GM23248 (cell line): Measurements from ENCODE around the gene TRIM17. TPM values are rescaled to one million over a fixed set of nuclear protein-coding genes. Genes with fewer than 3 reads are reported as not detected.
A peak's percentile ranks its signal among the peaks of the same experiment; 100 is the strongest.

Experiments
- DNase-seq: peaks from one replicate; pipeline ENCODE4 v3.0.0-alpha.2; 2015
- H2AFZ ChIP-seq: fragments of 200-600 bp; sonication (generic); 2 replicates; pipeline ENCODE4 v1.6.1; 2016; ENCODE audit warnings: antibody characterized with exemption
- H3F3A ChIP-seq: fragments of 200-600 bp; sonication (generic); 2 replicates; pipeline ENCODE4 v1.6.1; 2016; ENCODE audit warnings: mild to moderate bottlenecking, antibody characterized with exemption, mixed run types; ENCODE audit not compliant: insufficient read depth
- H3K27ac ChIP-seq: fragments of 200-600 bp; sonication (generic); 2 replicates; pipeline ENCODE4 v1.5.1; 2016; ENCODE audit warnings: mild to moderate bottlenecking
- H3K27me3 ChIP-seq: fragments of 200-600 bp; sonication (generic); replicated peaks from 2 replicates; pipeline ENCODE4 v1.6.1; 2016; ENCODE audit warnings: mild to moderate bottlenecking; ENCODE audit not compliant: insufficient read depth
- H3K36me3 ChIP-seq: fragments of 200-600 bp; sonication (generic); 2 replicates; pipeline ENCODE4 v1.6.1; 2016; ENCODE audit warnings: low read depth, mild to moderate bottlenecking
- H3K4me1 ChIP-seq: fragments of 200-600 bp; sonication (generic); 2 replicates; pipeline ENCODE4 v1.6.1; 2016; ENCODE audit warnings: mild to moderate bottlenecking; ENCODE audit not compliant: insufficient read depth
- H3K4me2 ChIP-seq: fragments of 200-600 bp; sonication (generic); one replicate; pipeline ENCODE4 v1.6.1; 2016; ENCODE audit warnings: mild to moderate bottlenecking; ENCODE audit not compliant: unreplicated experiment
- H3K4me3 ChIP-seq: fragments of 200-600 bp; sonication (generic); 2 replicates; pipeline ENCODE4 v1.5.1; 2016; ENCODE audit warnings: mild to moderate bottlenecking
- H3K79me2 ChIP-seq: fragments of 200-600 bp; sonication (generic); 2 replicates; pipeline ENCODE4 v1.6.1; 2016; ENCODE audit warnings: mild to moderate bottlenecking; ENCODE audit not compliant: insufficient read depth
- H3K9ac ChIP-seq: fragments of 200-600 bp; sonication (generic); 2 replicates; pipeline ENCODE4 v1.6.1; 2016; ENCODE audit warnings: mild to moderate bottlenecking
- H3K9me2 ChIP-seq: fragments of 200-600 bp; sonication (generic); 2 replicates; pipeline ENCODE4 v1.6.1; 2016; ENCODE audit warnings: mixed run types, mild to moderate bottlenecking, moderate library complexity; ENCODE audit not compliant: insufficient read depth
- H3K9me3 ChIP-seq: fragments of 200-600 bp; sonication (generic); one replicate; pipeline ENCODE4 v1.6.1; 2017; ENCODE audit warnings: low read depth
- H4K20me1 ChIP-seq: fragments of 200-600 bp; sonication (generic); 2 replicates; pipeline ENCODE4 v1.6.0; 2016; ENCODE audit not compliant: insufficient read depth
- EZH2 ChIP-seq: fragments of 200-600 bp; sonication (generic); IDR thresholded peaks from 2 replicates; pipeline ENCODE4 v1.6.1; 2018; ENCODE audit warnings: antibody characterized with exemption, mild to moderate bottlenecking; ENCODE audit not compliant: insufficient read depth, poor library complexity, severe bottlenecking
- EZH2phosphoT487 ChIP-seq: fragments of 200-600 bp; sonication (generic); IDR thresholded peaks from 2 replicates; pipeline ENCODE4 v1.6.1; 2018; ENCODE audit warnings: antibody characterized with exemption, moderate library complexity, mild to moderate bottlenecking, low read depth; ENCODE audit not compliant: insufficient read depth
- WGBS, 2 experiments: methylation state at CpG; one replicate each; pipeline ENCODE4 v1.1.6; 2015 to 2017; ENCODE audit warnings: low lambda C conversion rate in 2 of 2, low coverage in 1 of 2; ENCODE audit errors: missing lambda C conversion rate in 2 of 2; 5-methylcytosine and 5-hydroxymethylcytosine counted together
- in situ Hi-C: fragments of 300-500 bp; cut with MboI; formaldehyde crosslinking; loops from 2 replicates; pipeline ENCODE4 v1.15.0; 2020
- microRNA-seq: library from miRNA; unstranded; fragments of <30 nt; microRNA quantifications from one replicate; pipeline ENCODE4, GENCODE V29; 2016; ENCODE audit warnings: borderline number of aligned reads
- polyA plus RNA-seq: library from polyadenylated mRNA; unstranded; fragments of >200 nt; fragmentation: Nextera tagmentation; extraction: Ambion mirVana; gene quantifications from 2 replicates; pipeline ENCODE4 v1.2.1, GENCODE V29; 2016
- small RNA-seq: library from RNA; depleted of rRNA; stranded (forward); fragments of <200 nt; gene quantifications from one replicate; pipeline ENCODE3, GENCODE V24; 2014; ENCODE audit warnings: low read depth, low replicate concordance
- total RNA-seq: library from RNA; depleted of rRNA; stranded (reverse); fragments of >200 nt; shearing (Covaris generic); gene quantifications from 2 replicates; pipeline ENCODE4 v1.2.3, GENCODE V29; 2014; rRNA removed

Gene TRIM17
- total and polyA plus RNA-seq, 2 experiments from 2014 or later = 0.26 TPM; not detected in 1

- Histone ChIP-seq H3K27ac (no peak overlapping the region), H3K9me2 (no peaks in the 10 kb centered on the region), H4K20me1 (no peaks in the 10 kb centered on the region), H3K9ac (no peak overlapping the region), H3K4me1 (no peaks in the 10 kb centered on the region), H2AFZ (no peak overlapping the region), H3F3A (no peaks in the 10 kb centered on the region), H3K9me3 (no peaks in the 10 kb centered on the region), H3K4me3 (no peak overlapping the region), H3K27me3 (no peaks in the 10 kb centered on the region), H3K4me2 (no peak overlapping the region), H3K79me2 (no peaks in the 10 kb centered on the region), H3K36me3 (no peaks in the 10 kb centered on the region)
- no peak for DNase-seq
- TF ChIP-seq EZH2phosphoT487 (no peak), EZH2 (no peak)
- in situ Hi-C loops = no loop called here
- WGBS, 2 experiments = 81 to 87% methylated on average over 38 to 41 of the region's 45 CpGs
Measured at GRCh38 chr1:228359613-228360532, 56.8 kb downstream of the TRIM17 start.

GRCh38 chr1:228358764-228359612 lies 57.7 kb downstream of the TRIM17 start:
- Histone ChIP-seq H3K27ac (no peak overlapping the region), H3K9ac (no peak overlapping the region), H3K79me2 (no peaks in the 10 kb centered on the region), H4K20me1 (no peaks in the 10 kb centered on the region), H2AFZ (no peak overlapping the region), H3K4me2 (no peak overlapping the region), H3K9me3 (no peaks in the 10 kb centered on the region), H3K27me3 (no peaks in the 10 kb centered on the region), H3K4me3 (no peak overlapping the region), H3K36me3 (no peaks in the 10 kb centered on the region), H3F3A (no peaks in the 10 kb centered on the region), H3K4me1 (no peaks in the 10 kb centered on the region), H3K9me2 (no peaks in the 10 kb centered on the region)
- DNase-seq = no peak
- TF ChIP-seq EZH2phosphoT487 (no peak), EZH2 (no peak)
- in situ Hi-C loops = no loop called here
- 78 to 80% methylated on average over 18 to 19 of the region's 19 CpGs for WGBS, 2 experiments

GRCh38 chr1:228358039-228358763 lies 58.5 kb downstream of the TRIM17 start:
- Histone ChIP-seq H2AFZ (no peak overlapping the region), H3K9ac (no peak overlapping the region), H3K4me2 (no peak overlapping the region), H4K20me1 (no peaks in the 10 kb centered on the region), H3K9me2 (no peaks in the 10 kb centered on the region), H3K27me3 (no peaks in the 10 kb centered on the region), H3K4me1 (no peaks in the 10 kb centered on the region), H3K79me2 (no peaks in the 10 kb centered on the region), H3K27ac (no peak overlapping the region), H3K4me3 (no peak overlapping the region), H3F3A (no peaks in the 10 kb centered on the region), H3K36me3 (no peaks in the 10 kb centered on the region), H3K9me3 (no peaks in the 10 kb centered on the region)
- TF ChIP-seq EZH2 (no peak), EZH2phosphoT487 (no peak)
- DNase-seq = peak; percentile 53
- in situ Hi-C loops = no loop called here
- 25 to 26% methylated on average over 4 of the region's 4 CpGs for WGBS, 2 experiments

Small RNA genes lying within 50 kb of the gene (microRNA-seq; reads per million reads assigned to microRNA genes)
- not detected for gene MIR4666A
- not detected for gene MIR6742

Small RNA genes lying within 50 kb of the gene (small RNA-seq; reads per million reads assigned to genes)
- not detected for gene MIR4666A

Other genes starting within 250 kb of the TRIM17 start
- 3.0 and 5.2 TPM in 2 replicates for gene OBSCN, start 208.8 kb downstream of the TRIM17 start, total RNA-seq
- 1.1 and 1.3 TPM in 2 replicates for gene OBSCN, start 208.8 kb downstream of the TRIM17 start, polyA plus RNA-seq
- 21.3 and 24.7 TPM in 2 replicates for gene TRIM11, start 10.0 kb downstream of the TRIM17 start, total RNA-seq
- 8.6 and 9.8 TPM in 2 replicates for gene TRIM11, start 10.0 kb downstream of the TRIM17 start, polyA plus RNA-seq
- 81.9 and 92.8 TPM in 2 replicates for gene RNF187, start 70.5 kb upstream of the TRIM17 start, total RNA-seq
- gene RNF187, start 70.5 kb upstream of the TRIM17 start, polyA plus RNA-seq = 38.8 and 79.4 TPM in 2 replicates